SU-DHL-6 (cell line): ENCODE data around the gene ZNF300.

Experiments
- H2AFZ ChIP-seq: fragments of 200-600 bp; sonication (generic); 2 replicates; pipeline ENCODE4 v1.6.1; 2014; ENCODE audit warnings: low read depth, mild to moderate bottlenecking, moderate library complexity, mixed read lengths, antibody characterized with exemption, low read length; ENCODE audit not compliant: severe bottlenecking
- H3F3A ChIP-seq: fragments of 200-600 bp; shearing (Covaris generic); 2 replicates; pipeline ENCODE4 v1.6.0; 2016; ENCODE audit warnings: antibody characterized with exemption, mild to moderate bottlenecking; ENCODE audit not compliant: insufficient read depth
- H3K27ac ChIP-seq: fragments of 200-600 bp; sonication (generic); 2 replicates; pipeline ENCODE4 v1.5.1; 2016; ENCODE audit warnings: low read depth, mild to moderate bottlenecking, low read length, moderate library complexity, mixed read lengths
- H3K27me3 ChIP-seq: fragments of 200-600 bp; sonication (generic), shearing (Covaris generic); 2 replicates; pipeline ENCODE4 v1.6.0; 2014; ENCODE audit warnings: mild to moderate bottlenecking, low read length
- H3K36me3 ChIP-seq: fragments of 200-600 bp; sonication (generic); 2 replicates; pipeline ENCODE4 v1.6.1; 2014; ENCODE audit warnings: mild to moderate bottlenecking, low read length, mixed read lengths
- H3K4me2 ChIP-seq: fragments of 300-600, 200-600 bp; shearing (Covaris generic), sonication (generic); 2 replicates; pipeline ENCODE4 v1.6.0; 2014; ENCODE audit warnings: low read length, low read depth, mild to moderate bottlenecking; ENCODE audit not compliant: poor library complexity, severe bottlenecking
- H3K4me3 ChIP-seq: fragments of 200-600 bp; sonication (generic); 2 replicates; pipeline ENCODE4 v1.5.1; 2014; ENCODE audit warnings: antibody characterized with exemption, low read length, mild to moderate bottlenecking, mixed read lengths; ENCODE audit not compliant: insufficient read depth, poor library complexity, severe bottlenecking
- H3K79me2 ChIP-seq: fragments of 200-600 bp; sonication (generic); 2 replicates; pipeline ENCODE4 v1.6.1; 2014; ENCODE audit warnings: mild to moderate bottlenecking, low read length, moderate library complexity; ENCODE audit not compliant: insufficient read depth
- H3K9ac ChIP-seq: fragments of 200-600 bp; sonication (generic); 2 replicates; pipeline ENCODE4 v1.7.0; 2014; ENCODE audit warnings: mild to moderate bottlenecking, low read length
- H3K9me2 ChIP-seq: fragments of 200-600 bp; sonication (generic); replicated peaks from 2 replicates; pipeline ENCODE4 v1.6.1; 2014; ENCODE audit warnings: low read length; ENCODE audit not compliant: insufficient read depth
- H3K9me3 ChIP-seq: fragments of 200-600 bp; sonication (generic); 2 replicates; pipeline ENCODE4 v1.6.1; 2014; ENCODE audit warnings: low read length, mixed read lengths; ENCODE audit not compliant: insufficient read depth
- H4K20me1 ChIP-seq: fragments of 200-600 bp; sonication (generic); 2 replicates; pipeline ENCODE4 v1.6.1; 2014; ENCODE audit warnings: low read depth, mild to moderate bottlenecking, antibody characterized with exemption, low read length, moderate library complexity, mixed read lengths
- CTCF ChIP-seq: fragments of 200-600 bp; sonication (generic); IDR thresholded peaks from one replicate; pipeline ENCODE4 v1.5.1; 2017; ENCODE audit warnings: antibody characterized with exemption, mild to moderate bottlenecking, low read length, moderate library complexity; ENCODE audit not compliant: insufficient read depth, poor library complexity, severe bottlenecking
- EZH2phosphoT487 ChIP-seq: fragments of 200-600 bp; sonication (generic), shearing (Covaris generic); conservative IDR thresholded peaks from 2 replicates; pipeline ENCODE4 v1.6.1; 2018; ENCODE audit warnings: mild to moderate bottlenecking, antibody characterized with exemption, low read length, moderate library complexity, mixed read lengths

The ZNF300 gene

GRCh38 chr5:150945947-150946346 lies 41.2 kb upstream of the ZNF300 start:
- Histone ChIP-seq H3K27me3 (no peaks in the 10 kb centered on the region), H3K36me3 (no peaks in the 10 kb centered on the region), H3K27ac (no peak overlapping the region), H3K9me3 (peaks cover 5% of the 10 kb centered on the region; the same call in 1 of the 2 replicates), H3K9me2 (no peaks in the 10 kb centered on the region), H2AFZ (no peak overlapping the region), H3F3A (no peaks in the 10 kb centered on the region), H4K20me1 (no peaks in the 10 kb centered on the region), H3K4me3 (no peak overlapping the region), H3K4me2 (no peak overlapping the region), H3K79me2 (no peaks in the 10 kb centered on the region), H3K9ac (no peak overlapping the region)
- TF ChIP-seq EZH2phosphoT487 (no peak), CTCF (no peak)

- H3K9ac ChIP-seq = no peak overlapping the region
- no peaks in the 10 kb centered on the region for H3K9me2 ChIP-seq
- H4K20me1 ChIP-seq = no peaks in the 10 kb centered on the region
- no peak overlapping the region for H2AFZ ChIP-seq
- H3K79me2 ChIP-seq = no peaks in the 10 kb centered on the region
- H3K4me2 ChIP-seq = no peak overlapping the region
- H3K27me3 ChIP-seq = no peaks in the 10 kb centered on the region
- no peaks in the 10 kb centered on the region for H3K36me3 ChIP-seq
- TF ChIP-seq CTCF = no peak
- TF ChIP-seq EZH2phosphoT487 = no peak
- H3K27ac ChIP-seq = no peak overlapping the region
- no peaks in the 10 kb centered on the region for H3F3A ChIP-seq
- H3K4me3 ChIP-seq = no peak overlapping the region
- 0 out of 2 replicates have a peak, but pooled peaks cover under 1% of the 10 kb centered on the region for H3K9me3 ChIP-seq
Measured at GRCh38 chr5:150945486-150945885, 40.7 kb upstream of the ZNF300 start.

GRCh38 chr5:150931368-150931965 lies 26.7 kb upstream of the ZNF300 start:
- Histone ChIP-seq H3K4me3 (no peak overlapping the region), H3K79me2 (no peaks in the 10 kb centered on the region), H3K27ac (no peak overlapping the region), H3K9me2 (no peaks in the 10 kb centered on the region), H4K20me1 (no peaks in the 10 kb centered on the region), H3K36me3 (no peaks in the 10 kb centered on the region), H3F3A (no peaks in the 10 kb centered on the region), H3K9ac (no peak overlapping the region), H3K9me3 (peaks cover 46% of the 10 kb centered on the region; the same call in 1 of the 2 replicates), H3K4me2 (no peak overlapping the region), H2AFZ (no peak overlapping the region), H3K27me3 (no peaks in the 10 kb centered on the region)
- no peak for TF ChIP-seq EZH2phosphoT487
- no peak for TF ChIP-seq CTCF
